Uterus (tissue), 4 donors: ENCODE results near the gene RGS9BP. TPM values are rescaled to one million over a fixed set of nuclear protein-coding genes. Genes with fewer than 3 reads are reported as not detected.
"Not testable (repeated sequence)": the region's sequence is repeated elsewhere in the genome, so short reads cannot be mapped to it uniquely, and the experiment has no call there.

Source experiments
- DNase-seq, 2 donors: peaks; one replicate each; pipeline ENCODE4 v3.0.0-alpha.2; 2019 to 2020
- H3K27ac ChIP-seq, 2 donors: fragments of 200-600 bp; sonication (generic); 1 replicate in 1 of 2; 2 replicates in 1 of 2; pipeline ENCODE4 v1.5.1; 2016 to 2018
- H3K27me3 ChIP-seq, 2 donors: fragments of 200-600 bp; sonication (generic); one replicate each; pipeline ENCODE4 v1.5.1; 2018 to 2019; ENCODE audit warnings: control low read depth in 1 of 2
- H3K36me3 ChIP-seq, 2 donors: fragments of 200-600 bp; sonication (generic); one replicate each; pipeline ENCODE4 v1.5.1; 2019; ENCODE audit warnings: control low read depth in 1 of 2
- H3K4me1 ChIP-seq, 2 donors: fragments of 200-600 bp; sonication (generic); one replicate each; pipeline ENCODE4 v1.5.1; 2018 to 2019; ENCODE audit warnings: control low read depth in 1 of 2
- H3K4me3 ChIP-seq, 2 donors: fragments of 200-600 bp; sonication (generic); 1 replicate in 1 of 2; 2 replicates in 1 of 2; pipeline ENCODE4 v1.5.1; 2018 to 2019; ENCODE audit warnings: mild to moderate bottlenecking in 1 of 2
- H3K9me3 ChIP-seq, 2 donors: fragments of 200-600 bp; sonication (generic); one replicate each; pipeline ENCODE4 v1.5.1; 2019; ENCODE audit warnings: control low read depth in 1 of 2
- CTCF ChIP-seq, 4 experiments: fragments of 200-600 bp in 2 of 4; fragments of 450-650 bp in 2 of 4; sonication (generic) in 2 of 4; IDR thresholded peaks; one replicate each; pipeline ENCODE4 v1.5.1; 2016 to 2019; ENCODE audit warnings: antibody characterized with exemption in 4 of 4, mild to moderate bottlenecking in 2 of 4, moderate library complexity in 1 of 4
- POLR2A ChIP-seq, 2 donors: fragments of 450-650 bp; IDR thresholded peaks; one replicate each; pipeline ENCODE4 v1.6.1; 2016; ENCODE audit warnings: antibody characterized with exemption in 2 of 2, mild to moderate bottlenecking in 1 of 2, moderate library complexity in 1 of 2
- intact Hi-C: fragments of 100-400 bp; cut with DNase I; formaldehyde crosslinking; loops from one replicate; pipeline ENCODE4 v1.15.1; 2023; ENCODE audit warnings: low total_unique reads
- total RNA-seq, 4 donors: library from RNA; depleted of rRNA in 3 of 4; stranded (reverse); fragments of >200 nt in 3 of 4; gene quantifications; one replicate each; pipeline versions ENCODE4 v1.1.0 to v1.2.4, GENCODE V29; 2014 to 2023
- donor health status: DM: yes; HTN: yes; CAD: no.

Gene RGS9BP
- total RNA-seq, 4 donors from 2014 or later = 0.29 to 0.62 TPM; not detected in 2

- Histone ChIP-seq H3K36me3 (no peaks in the 10 kb centered on the region), H3K4me1 (peaks cover 0 to 4% of the 10 kb centered on the region in 2 donors), H3K4me3 (peak overlapping the region; percentile 41 to 76), H3K27ac (peak overlapping the region; percentile 62 to 64), H3K27me3 (no peaks in the 10 kb centered on the region), H3K9me3 (no peaks in the 10 kb centered on the region)
- intact Hi-C loops = no loop called here
- peak in 1 of 2 donors; percentile 35 for DNase-seq
- TF ChIP-seq POLR2A (IDR thresholded peaks at IDR 0.05) (no peak), CTCF (IDR thresholded peaks at IDR 0.05) (no peak)
Observed at GRCh38 chr19:32691952-32692726, 16.5 kb downstream of the RGS9BP start.

GRCh38 chr19:32692727-32693061, 17.0 kb downstream of the RGS9BP start:
- Histone ChIP-seq H3K36me3 (no peaks in the 10 kb centered on the region), H3K9me3 (no peaks in the 10 kb centered on the region), H3K27ac (peak overlapping the region; percentile 62 to 64), H3K4me1 (peaks cover 0 to 4% of the 10 kb centered on the region in 2 donors), H3K4me3 (peak overlapping the region; percentile 41 to 76), H3K27me3 (no peaks in the 10 kb centered on the region)
- DNase-seq = no peak
- no peak for TF ChIP-seq POLR2A (IDR thresholded peaks at IDR 0.05)
- no peak for TF ChIP-seq CTCF (IDR thresholded peaks at IDR 0.05)
- intact Hi-C loops = no loop called here

- intact Hi-C loops, H3K27ac ChIP-seq: not testable (repeated sequence)
Observed at GRCh38 chr19:32693151-32694108, 17.8 kb downstream of the RGS9BP start.

GRCh38 chr19:32694316-32694715, 18.7 kb downstream of the RGS9BP start:
- H3K36me3 ChIP-seq, DNase-seq, H3K27me3 ChIP-seq, H3K4me3 ChIP-seq, H3K9me3 ChIP-seq, H3K4me1 ChIP-seq, H3K27ac ChIP-seq, intact Hi-C loops: not testable (repeated sequence)

More at GRCh38 chr19:32693151-32694108, 17.8 kb downstream of the RGS9BP start:
- not testable (repeated sequence) for DNase-seq, H3K9me3 ChIP-seq, H3K27me3 ChIP-seq, H3K36me3 ChIP-seq, H3K4me1 ChIP-seq
- peak overlapping the region; percentile 41 to 76 for H3K4me3 ChIP-seq

- DNase-seq, H3K27me3 ChIP-seq, H3K9me3 ChIP-seq, H3K27ac ChIP-seq, H3K36me3 ChIP-seq, intact Hi-C loops, H3K4me1 ChIP-seq, H3K4me3 ChIP-seq: not testable (repeated sequence)
Observed at GRCh38 chr19:32694851-32695250, 19.2 kb downstream of the RGS9BP start.

- H3K4me3 ChIP-seq, H3K27ac ChIP-seq, H3K9me3 ChIP-seq, DNase-seq, H3K36me3 ChIP-seq, H3K4me1 ChIP-seq, intact Hi-C loops, H3K27me3 ChIP-seq: not testable (repeated sequence)
Observed at GRCh38 chr19:32695506-32695905, 19.9 kb downstream of the RGS9BP start.

GRCh38 chr19:32696771-32697170, 21.1 kb downstream of the RGS9BP start:
- H3K4me3 ChIP-seq, H3K9me3 ChIP-seq, H3K27ac ChIP-seq, DNase-seq, H3K27me3 ChIP-seq, H3K36me3 ChIP-seq, H3K4me1 ChIP-seq, intact Hi-C loops: not testable (repeated sequence)

GRCh38 chr19:32700129-32700528, 24.5 kb downstream of the RGS9BP start:
- intact Hi-C loops, H3K36me3 ChIP-seq, H3K27me3 ChIP-seq, H3K4me3 ChIP-seq, H3K4me1 ChIP-seq, DNase-seq, H3K27ac ChIP-seq: not testable (repeated sequence)
- peaks cover 0 to 20% of the 10 kb centered on the region in 2 donors for H3K9me3 ChIP-seq
